Stomach (tissue), 9 donors: ENCODE data around the gene TM4SF18. TPM values are rescaled to one million over a fixed set of nuclear protein-coding genes. Genes with fewer than 3 reads are reported as not detected.

ENCODE experiments used
- DNase-seq, 2 donors: peaks; one replicate each; pipeline versions ENCODE4 v3.0.0 to v3.0.0-alpha.2; 2013 to 2019
- H3K27ac ChIP-seq, 5 donors: fragments of 200-600 bp in 4 of 5; sonication (generic) in 4 of 5; one replicate each; pipeline ENCODE4 v1.5.1; 2013 to 2019; ENCODE audit warnings: mild to moderate bottlenecking in 1 of 5, moderate library complexity in 1 of 5
- H3K27me3 ChIP-seq, 3 donors: fragments of 200-600 bp; sonication (generic); one replicate each; pipeline ENCODE4 v1.5.1; 2017 to 2019; ENCODE audit warnings: mixed run types in 1 of 3
- H3K36me3 ChIP-seq, 4 donors: fragments of 200-600 bp; sonication (generic); 1 replicate in 3 of 4; 2 replicates in 1 of 4; pipeline ENCODE4 v1.5.1; 2016 to 2019
- H3K4me1 ChIP-seq, 4 donors: fragments of 200-600 bp; sonication (generic); one replicate each; pipeline ENCODE4 v1.5.1; 2016 to 2019
- H3K4me3 ChIP-seq, 4 donors: fragments of 200-600 bp; sonication (generic) in 3 of 4; one replicate each; pipeline ENCODE4 v1.5.1; 2016 to 2019; ENCODE audit warnings: mild to moderate bottlenecking in 1 of 4
- H3K9me3 ChIP-seq, 4 donors: fragments of 200-600 bp; sonication (generic); one replicate each; pipeline ENCODE4 v1.5.1; 2016 to 2019
- CTCF ChIP-seq, 7 experiments: fragments of 450-650 bp in 4 of 7; fragments of 200-600 bp in 3 of 7; sonication (generic) in 3 of 7; IDR thresholded peaks; one replicate each; pipeline ENCODE4 v1.5.1; 2016 to 2019; ENCODE audit warnings: antibody characterized with exemption in 7 of 7, control low read depth in 2 of 7, mild to moderate bottlenecking in 1 of 7
- EP300 ChIP-seq: sonication (generic); formaldehyde crosslinking; IDR thresholded peaks from one replicate; pipeline ENCODE4 v1.6.1; 2017; ENCODE audit warnings: antibody characterized with exemption
- POLR2A ChIP-seq, 4 donors: fragments of 450-650 bp; IDR thresholded peaks; one replicate each; pipeline ENCODE4 v1.6.1; 2016; ENCODE audit warnings: antibody characterized with exemption in 4 of 4, control low read depth in 2 of 4, mild to moderate bottlenecking in 1 of 4, moderate library complexity in 1 of 4
- POLR2AphosphoS5 ChIP-seq, 3 donors: sonication (generic); formaldehyde crosslinking; IDR thresholded peaks; one replicate each; pipeline ENCODE4 v1.6.1; 2016; ENCODE audit warnings: antibody characterized with exemption in 3 of 3
- WGBS, 5 donors: extraction: QIAGEN DNeasy Blood & Tissue Kit in 3 of 5; methylation state at CpG; one replicate each; pipeline versions ENCODE4 v1.1.5 to v1.1.7; 2013 to 2018; 5-methylcytosine and 5-hydroxymethylcytosine counted together
- intact Hi-C: fragments of 100-400 bp; cut with DNase I; formaldehyde crosslinking; loops from one replicate; pipeline ENCODE4 v1.15.1; 2023; ENCODE audit warnings: low total_unique reads
- polyA plus RNA-seq, 3 donors: library from polyadenylated mRNA; stranded (reverse); fragments of 200-250 nt; gene quantifications; one replicate each; pipeline ENCODE4 v1.2.3, GENCODE V29; 2013
- total RNA-seq, 5 donors: library from RNA; depleted of rRNA; stranded (reverse); fragments of >200 nt; gene quantifications; one replicate each; pipeline versions ENCODE4 v1.1.0 to v1.2.3, GENCODE V29; 2014 to 2016
- donor health status: healthy with polysubstance abuse.
- donor health status: Bipolar disorder and iron deficiency.
- donor health status: healthy.

Gene TM4SF18
- total and polyA plus RNA-seq, 8 donors, result 0.45 to 26.1 (median 1.8) TPM; not detected in 1

GRCh38 chr3:149276619-149277018 lies 56.8 kb downstream of the TM4SF18 start:
- H3K9me3 ChIP-seq, result no peaks in the 10 kb centered on the region
- TF ChIP-seq POLR2AphosphoS5 (IDR thresholded peaks at IDR 0.05), result no peak
- no peak for TF ChIP-seq EP300
- TF ChIP-seq POLR2A (IDR thresholded peaks at IDR 0.05), result no peak
- no peak for TF ChIP-seq CTCF (IDR thresholded peaks at IDR 0.05)
- DNase-seq, result no peak
- H3K36me3 ChIP-seq, result no peaks in the 10 kb centered on the region
- H3K27me3 ChIP-seq, result no peaks in the 10 kb centered on the region
- peak overlapping the region in 4 of 5 donors; percentile 61 to 88 (median 72) for H3K27ac ChIP-seq
- H3K4me1 ChIP-seq, result peaks cover 18 to 65% (median 48%) of the 10 kb centered on the region in 4 donors
- H3K4me3 ChIP-seq, result no peak overlapping the region
- 90 to 94% (median 93%) methylated on average over 3 of the region's 3 CpGs for WGBS, 5 donors
- intact Hi-C loops, result loop anchor here (10.0 kb wide), 1 partner anchor 322 kb away; no protein-coding TSS in a partner anchor

- 68 to 79% (median 74%) methylated on average over 3 of the region's 3 CpGs for WGBS, 5 donors
- no peak for DNase-seq
- Histone ChIP-seq H3K27me3 (no peaks in the 10 kb centered on the region), H3K9me3 (no peaks in the 10 kb centered on the region), H3K36me3 (no peaks in the 10 kb centered on the region), H3K4me1 (peaks cover 9 to 43% (median 31%) of the 10 kb centered on the region in 4 donors), H3K4me3 (no peak overlapping the region), H3K27ac (peak overlapping the region in 2 of 5 donors; percentile 0 to 16)
- no peak for TF ChIP-seq POLR2A (IDR thresholded peaks at IDR 0.05)
- no peak for TF ChIP-seq POLR2AphosphoS5 (IDR thresholded peaks at IDR 0.05)
- TF ChIP-seq EP300, result no peak
- no peak for TF ChIP-seq CTCF (IDR thresholded peaks at IDR 0.05)
- intact Hi-C loops, result loop anchor here (5.0 to 10.0 kb wide), 2 partner anchors 157 to 319 kb away; no protein-coding TSS in a partner anchor
These were observed 59.2 kb downstream of the TM4SF18 start for GRCh38 chr3:149274220-149274619.

GRCh38 chr3:149273096-149273751 lies 60.2 kb downstream of the TM4SF18 start:
- 28 to 38% (median 36%) methylated on average over 4 of the region's 4 CpGs for WGBS, 5 donors
- no peaks in the 10 kb centered on the region for H3K36me3 ChIP-seq
- intact Hi-C loops, result loop anchor here (5.0 to 10.0 kb wide), 2 partner anchors 156 to 318 kb away; no protein-coding TSS in a partner anchor
- peak; percentile 40 to 91 for DNase-seq
- H3K4me1 ChIP-seq, result peaks cover 7 to 35% (median 23%) of the 10 kb centered on the region in 4 donors
- no peaks in the 10 kb centered on the region for H3K27me3 ChIP-seq
- no peaks in the 10 kb centered on the region for H3K9me3 ChIP-seq
- TF ChIP-seq EP300, result no peak
- TF ChIP-seq POLR2A (IDR thresholded peaks at IDR 0.05), result no peak
- TF ChIP-seq POLR2AphosphoS5 (IDR thresholded peaks at IDR 0.05), result peak in 2 of 3 donors; percentile 11 to 71
- TF ChIP-seq CTCF (IDR thresholded peaks at IDR 0.05), result peak in 6 of 7 experiments; percentile 18 to 99 (median 86)
- no peak overlapping the region for H3K4me3 ChIP-seq
- peak overlapping the region in 1 of 5 donors; percentile 0 for H3K27ac ChIP-seq

- no peak for DNase-seq
- Histone ChIP-seq H3K4me3 (no peak overlapping the region), H3K9me3 (no peaks in the 10 kb centered on the region), H3K36me3 (no peaks in the 10 kb centered on the region), H3K27ac (no peak overlapping the region), H3K4me1 (peaks cover 7 to 22% (median 14%) of the 10 kb centered on the region in 4 donors), H3K27me3 (no peaks in the 10 kb centered on the region)
- intact Hi-C loops, result loop anchor here (5.0 to 10.0 kb wide), 2 partner anchors 154 to 317 kb away; no protein-coding TSS in a partner anchor
- TF ChIP-seq POLR2A (IDR thresholded peaks at IDR 0.05) (no peak), EP300 (no peak), POLR2AphosphoS5 (IDR thresholded peaks at IDR 0.05) (no peak), CTCF (IDR thresholded peaks at IDR 0.05) (no peak)
- 85 to 93% (median 88%) methylated on average over 6 of the region's 6 CpGs for WGBS, 5 donors
These were observed 61.8 kb downstream of the TM4SF18 start for GRCh38 chr3:149271669-149272068.
